AG04449 (cell line): Measurements from ENCODE around the gene NAGS.
"Not testable (repeated sequence)": the region's sequence is repeated elsewhere in the genome, so short reads cannot be mapped to it uniquely, and the experiment has no call there.

Experiments
- CTCF ChIA-PET: fragments of 350-600 bp; formaldehyde crosslinking; extraction: SDS; loops from one replicate; lab custom pipeline; 2021; ENCODE audit warnings: antibody characterized with exemption; lab: Yijun Ruan, JAX
- POLR2A ChIA-PET: fragments of 400-600, 350-600 bp; formaldehyde crosslinking; extraction: SDS; loops from one replicate; lab custom pipeline; 2020; ENCODE audit warnings: antibody characterized with exemption, inconsistent platforms; lab: Yijun Ruan, JAX
- DNase-seq: peaks from one replicate; pipeline ENCODE4 v3.0.0-alpha.2; 2010; ENCODE audit warnings: low read depth, low spot score
- H3K4me3 ChIP-seq: 2 replicates; pipeline ENCODE4 v1.5.1; 2011; ENCODE audit warnings: low read depth, mild to moderate bottlenecking, control low read depth, low read length
- TF ChIP-seq, protein P1 (sequence below): IDR thresholded peaks from one replicate; pipeline ENCODE4 v1.5.1; 2011; ENCODE audit warnings: mild to moderate bottlenecking, moderate library complexity, low read length, control low read depth, inconsistent platforms; ENCODE audit not compliant: insufficient read depth; ENCODE audit errors: missing control alignments

NAGS gene

DNA sequence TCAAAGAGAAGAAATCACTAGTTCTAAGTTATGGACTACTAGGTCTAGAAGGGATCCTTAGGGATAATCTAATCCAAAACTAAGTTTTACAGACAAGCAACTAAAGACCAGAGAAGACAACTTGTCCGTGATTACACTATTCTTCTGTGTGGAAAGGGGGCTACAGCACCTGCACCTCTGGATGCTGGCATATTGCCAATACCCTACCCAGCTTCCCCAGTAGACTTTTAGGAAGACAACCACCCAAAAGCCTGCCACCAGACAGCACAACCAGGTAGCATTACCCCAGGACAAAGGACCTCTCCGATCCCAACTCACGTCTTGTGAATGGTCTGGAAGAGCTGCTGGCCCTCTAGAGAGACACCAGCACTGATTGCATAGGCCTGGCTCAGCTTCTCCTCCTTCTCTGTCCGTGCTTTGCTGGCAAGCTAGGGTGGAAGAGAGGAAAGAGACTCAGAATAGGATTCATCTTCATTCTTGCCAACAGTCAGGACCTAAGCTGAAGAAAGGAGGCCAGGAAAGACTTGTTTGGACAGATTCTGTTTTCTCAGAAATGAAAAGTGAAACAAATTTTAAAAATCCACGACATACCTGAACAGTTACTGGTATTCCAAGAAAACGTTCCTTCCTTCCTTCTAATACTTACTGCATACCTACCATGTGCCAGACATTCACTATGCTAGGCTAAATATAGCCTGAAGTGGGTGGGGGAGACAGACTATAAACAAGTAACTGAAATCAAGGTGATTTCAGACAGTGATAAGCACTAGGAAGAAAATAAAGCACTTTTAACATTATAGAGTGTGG lies 35.6 kb downstream of the NAGS start:
- CTCF ChIA-PET, result interaction anchor here (0.5 to 9.0 kb wide), 15 partner anchors 11 to 170 kb away, joined by 3 to 123 read pairs (median 6); partner anchors contain the start of genes HDAC5 and PPY
- TF ChIP-seq, protein P1, sequence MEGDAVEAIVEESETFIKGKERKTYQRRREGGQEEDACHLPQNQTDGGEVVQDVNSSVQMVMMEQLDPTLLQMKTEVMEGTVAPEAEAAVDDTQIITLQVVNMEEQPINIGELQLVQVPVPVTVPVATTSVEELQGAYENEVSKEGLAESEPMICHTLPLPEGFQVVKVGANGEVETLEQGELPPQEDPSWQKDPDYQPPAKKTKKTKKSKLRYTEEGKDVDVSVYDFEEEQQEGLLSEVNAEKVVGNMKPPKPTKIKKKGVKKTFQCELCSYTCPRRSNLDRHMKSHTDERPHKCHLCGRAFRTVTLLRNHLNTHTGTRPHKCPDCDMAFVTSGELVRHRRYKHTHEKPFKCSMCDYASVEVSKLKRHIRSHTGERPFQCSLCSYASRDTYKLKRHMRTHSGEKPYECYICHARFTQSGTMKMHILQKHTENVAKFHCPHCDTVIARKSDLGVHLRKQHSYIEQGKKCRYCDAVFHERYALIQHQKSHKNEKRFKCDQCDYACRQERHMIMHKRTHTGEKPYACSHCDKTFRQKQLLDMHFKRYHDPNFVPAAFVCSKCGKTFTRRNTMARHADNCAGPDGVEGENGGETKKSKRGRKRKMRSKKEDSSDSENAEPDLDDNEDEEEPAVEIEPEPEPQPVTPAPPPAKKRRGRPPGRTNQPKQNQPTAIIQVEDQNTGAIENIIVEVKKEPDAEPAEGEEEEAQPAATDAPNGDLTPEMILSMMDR, result no peak
- no peak overlapping the region for H3K4me3 ChIP-seq
- POLR2A ChIA-PET, result interaction anchor here (1.2 kb wide), 1 partner anchor 14 kb away, joined by 3 read pairs; no protein-coding TSS in a partner anchor
- DNase-seq, result no peak

DNA sequence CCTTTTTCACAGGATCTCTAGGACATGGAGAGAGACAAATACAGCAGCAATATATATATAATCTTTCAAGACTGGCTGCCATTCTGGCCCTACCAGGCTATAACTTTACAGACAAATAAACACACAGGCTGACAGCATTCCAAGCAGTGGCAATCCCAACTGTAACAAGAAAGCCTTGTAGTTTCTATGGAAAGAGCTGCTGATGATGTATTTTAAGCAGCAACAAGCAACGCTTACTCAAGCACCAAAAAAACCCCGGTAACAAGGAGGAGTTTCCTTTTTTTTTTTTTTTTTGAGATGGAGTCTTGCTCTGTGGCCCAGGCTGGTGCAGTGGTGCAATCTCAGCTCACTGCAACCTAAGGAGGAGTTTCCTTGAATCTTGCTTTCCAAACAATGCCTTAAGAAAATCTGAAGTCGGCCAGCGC lies 38.9 kb downstream of the NAGS start:
- ChIA-PET POLR2A (interaction anchor here (0.5 kb wide), 1 partner anchor 265 kb away, joined by 3 read pairs; the partner anchor contains the start of gene DUSP3), CTCF (interaction anchor here (0.6 to 9.0 kb wide), 21 partner anchors 11 to 197 kb away, joined by 3 to 123 read pairs (median 6); partner anchors contain the start of genes HDAC5, LSM12, MPP2 and PPY)
- TF ChIP-seq, protein P1, result no peak
- no peak overlapping the region for H3K4me3 ChIP-seq
- no peak for DNase-seq

DNA sequence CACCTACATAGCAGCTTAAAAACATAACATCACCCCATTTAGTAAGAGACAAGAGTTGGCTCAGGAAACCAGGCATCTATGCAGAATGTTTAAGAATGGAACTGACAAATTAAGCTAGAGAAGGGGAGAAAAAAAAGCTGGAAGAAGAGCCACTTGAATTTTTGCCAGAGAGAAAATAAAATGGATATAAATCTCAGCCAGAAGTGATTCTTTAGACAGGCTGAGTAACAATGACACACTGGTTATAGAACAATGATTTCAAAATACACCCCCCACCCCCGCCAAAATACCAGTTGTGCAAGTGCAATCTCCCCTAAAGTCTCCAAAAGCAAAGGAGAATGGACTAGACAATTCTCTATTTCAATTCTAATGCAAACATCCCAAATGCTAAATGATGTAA lies 39.6 kb downstream of the NAGS start:
- ChIA-PET POLR2A (interaction anchor here (0.5 kb wide), 1 partner anchor 265 kb away, joined by 3 read pairs; the partner anchor contains the start of gene DUSP3), CTCF (interaction anchor here (0.7 to 9.0 kb wide), 17 partner anchors 10 to 166 kb away, joined by 3 to 123 read pairs (median 7); partner anchors contain the start of genes LSM12, MPP2 and PPY)
- no peak for DNase-seq
- TF ChIP-seq, protein P1, result no peak
- no peak overlapping the region for H3K4me3 ChIP-seq

DNA sequence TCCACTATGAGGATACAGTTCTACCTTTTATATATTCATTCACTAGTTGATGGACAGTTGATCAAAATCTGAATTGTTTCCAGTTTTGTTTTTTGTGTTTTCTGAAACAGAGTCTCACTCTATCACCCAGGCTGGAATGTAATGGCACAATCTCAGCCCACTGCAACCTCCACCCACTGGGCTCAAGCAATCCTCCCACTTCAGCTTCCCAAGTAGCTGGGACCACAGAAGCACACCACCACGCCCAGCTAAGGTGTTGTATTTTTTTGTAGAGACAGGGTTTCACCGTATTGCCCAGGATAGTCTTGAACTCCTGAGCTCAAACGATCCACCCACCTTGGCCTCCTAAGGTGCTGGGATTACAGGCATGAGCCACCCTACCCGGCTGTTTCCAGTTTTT lies 41.1 kb downstream of the NAGS start:
- H3K4me3 ChIP-seq, result no peak overlapping the region
- no peak for DNase-seq
- TF ChIP-seq, protein P1, result no peak
- POLR2A ChIA-PET, result no interaction called here
- CTCF ChIA-PET, result interaction anchor here (3.7 to 9.0 kb wide), 3 partner anchors 17 to 101 kb away, joined by 10 to 123 read pairs (median 96); partner anchors contain the start of genes LSM12 and PPY

DNA sequence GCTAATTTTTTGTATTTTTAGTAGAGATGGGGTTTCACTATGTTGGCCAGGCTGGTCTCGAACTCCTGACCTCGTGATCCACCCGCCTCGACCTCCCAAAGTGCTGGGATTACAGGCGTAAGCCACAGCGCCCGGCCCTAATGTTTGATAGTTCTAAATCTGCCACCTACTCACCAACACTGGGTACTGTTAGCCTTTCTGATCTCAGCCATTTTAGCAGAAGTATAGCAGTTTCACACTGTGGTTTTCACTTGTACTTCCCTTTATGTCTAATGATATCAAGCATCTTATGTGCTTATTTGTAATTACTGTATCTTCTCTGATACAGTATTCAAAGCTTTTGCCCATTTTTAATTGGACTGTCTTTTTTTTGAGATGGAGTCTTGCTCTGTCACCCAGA lies 42.5 kb downstream of the NAGS start:
- H3K4me3 ChIP-seq, DNase-seq, POLR2A ChIA-PET: not testable (repeated sequence)
- CTCF ChIA-PET, result interaction anchor here (0.9 to 9.0 kb wide), 2 partner anchors 103 to 136 kb away, joined by 3 to 123 read pairs; partner anchors contain the start of gene PPY

DNA sequence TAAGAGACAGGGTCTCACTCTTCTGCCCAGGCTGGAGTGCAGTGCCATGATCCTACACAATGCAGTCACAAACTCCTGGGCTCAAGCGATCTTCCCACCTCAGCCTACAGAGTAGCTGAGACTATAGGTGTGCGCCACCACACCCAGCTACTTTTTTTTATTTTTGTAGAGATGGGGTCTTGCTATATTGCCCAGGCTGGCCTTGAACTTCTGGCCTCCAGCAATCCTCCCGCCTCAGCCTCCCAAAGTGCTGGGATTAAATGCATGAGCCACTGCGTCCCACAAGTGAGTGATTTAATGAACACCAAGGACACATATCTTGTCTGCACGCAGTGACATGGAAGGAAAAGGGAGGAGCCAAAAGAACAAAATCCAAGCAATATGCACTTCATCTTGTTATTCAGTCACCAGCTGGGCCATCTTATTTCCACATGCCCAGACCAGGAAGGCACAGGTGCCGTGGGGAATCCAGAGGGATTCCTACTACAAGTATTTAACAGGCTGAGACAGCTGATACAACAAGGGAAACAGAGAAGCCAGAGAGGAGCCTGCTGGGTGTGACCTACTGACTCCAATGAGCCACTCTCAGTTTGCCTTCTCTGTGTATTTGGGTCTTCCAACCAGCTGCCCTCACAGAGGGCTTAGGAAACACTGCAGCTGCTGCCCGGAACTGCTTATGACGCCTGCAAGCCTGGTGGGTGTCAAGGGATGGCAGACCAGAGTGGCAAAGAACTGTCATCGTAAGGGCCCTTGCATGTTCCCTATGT lies 45.1 kb downstream of the NAGS start:
- no peak overlapping the region for H3K4me3 ChIP-seq
- TF ChIP-seq, protein P1, result no peak
- POLR2A ChIA-PET, result interaction anchor here (0.6 kb wide), 1 partner anchor 51 kb away, joined by 3 read pairs; no protein-coding TSS in a partner anchor
- CTCF ChIA-PET, result interaction anchor here (4.8 kb wide), 1 partner anchor 9 kb away, joined by 31 read pairs; no protein-coding TSS in a partner anchor
- no peak for DNase-seq
